ENCODE measurements around the gene SLC6A3.
"Not testable (repeated sequence)": the region's sequence is repeated elsewhere in the genome, so short reads cannot be mapped to it uniquely, and the experiment has no call there.

The SLC6A3 gene

GRCh38 chr5:1463326-1464095 is 18.3 kb upstream of the SLC6A3 start:
- DNase-seq: no peak

- no peak for DNase-seq
Measured at GRCh38 chr5:1462358-1462757, 17.1 kb upstream of the SLC6A3 start.

- no peak for DNase-seq
Measured at GRCh38 chr5:1461396-1461795, 16.2 kb upstream of the SLC6A3 start.

GRCh38 chr5:1460054-1460682 is 14.9 kb upstream of the SLC6A3 start:
- DNase-seq: no peak

GRCh38 chr5:1459435-1459834 is 14.2 kb upstream of the SLC6A3 start:
- DNase-seq: not testable (repeated sequence)

- DNase-seq: not testable (repeated sequence)
Measured at GRCh38 chr5:1456110-1456881, 11.1 kb upstream of the SLC6A3 start.

- no peak for DNase-seq
Measured at GRCh38 chr5:1453613-1454012, 8.4 kb upstream of the SLC6A3 start.

GRCh38 chr5:1449081-1449630 is 3.9 kb upstream of the SLC6A3 start:
- DNase-seq: no peak

GRCh38 chr5:1448511-1449011 is 3.3 kb upstream of the SLC6A3 start:
- peak; percentile 2 for DNase-seq

- no peak for DNase-seq
Measured at GRCh38 chr5:1447671-1448361, 2.6 kb upstream of the SLC6A3 start.

- DNase-seq: no peak
Measured at GRCh38 chr5:1446602-1447343, 1.5 kb upstream of the SLC6A3 start.

- no peak for DNase-seq
Measured at GRCh38 chr5:1445689-1446601, 705 bp upstream of the SLC6A3 start.

GRCh38 chr5:1444361-1445189 is 665 bp downstream of the SLC6A3 start:
- no peak for DNase-seq

- DNase-seq: no peak
Measured at GRCh38 chr5:1443991-1444360, 1.3 kb downstream of the SLC6A3 start.

GRCh38 chr5:1443171-1443570 is 2.1 kb downstream of the SLC6A3 start:
- DNase-seq: no peak

- DNase-seq: no peak
Measured at GRCh38 chr5:1442222-1443145, 2.8 kb downstream of the SLC6A3 start.

GRCh38 chr5:1441166-1441865 is 3.9 kb downstream of the SLC6A3 start:
- no peak for DNase-seq

GRCh38 chr5:1440098-1440493 is 5.1 kb downstream of the SLC6A3 start:
- no peak for DNase-seq
